OCI-LY1 (cell line): ENCODE results near the gene PRUNE2.

ENCODE experiments used
- CTCF ChIP-seq: fragments of 200-600 bp; sonication (generic), shearing (Covaris generic); IDR thresholded peaks from 2 replicates; pipeline ENCODE4 v1.5.1; 2017; ENCODE audit warnings: mild to moderate bottlenecking, antibody characterized with exemption, low read length, moderate library complexity, mixed read lengths
- EZH2 ChIP-seq: fragments of 200-600 bp; sonication (generic), shearing (Covaris generic); IDR thresholded peaks from 2 replicates; pipeline ENCODE4 v1.8.0; 2017; ENCODE audit warnings: borderline replicate concordance, mixed run types, mild to moderate bottlenecking, antibody characterized with exemption, low read length, moderate library complexity, mixed read lengths

- TF ChIP-seq CTCF (no peak), EZH2 (no peak)
These were observed 3.5 kb downstream of the PRUNE2 start for GRCh38 chr9:76902395-76902794.
